T1000 (cell line): ENCODE results near the gene SCNN1B.

Experiments used
- DNase-seq: peaks from one replicate; lab custom pipeline; 2025; ENCODE audit warnings: mixed read lengths; lab: John Stamatoyannopoulos, UW

Gene SCNN1B

GRCh38 chr16:23407436-23408127, 105.5 kb downstream of the SCNN1B start:
- no peak for DNase-seq

DNA sequence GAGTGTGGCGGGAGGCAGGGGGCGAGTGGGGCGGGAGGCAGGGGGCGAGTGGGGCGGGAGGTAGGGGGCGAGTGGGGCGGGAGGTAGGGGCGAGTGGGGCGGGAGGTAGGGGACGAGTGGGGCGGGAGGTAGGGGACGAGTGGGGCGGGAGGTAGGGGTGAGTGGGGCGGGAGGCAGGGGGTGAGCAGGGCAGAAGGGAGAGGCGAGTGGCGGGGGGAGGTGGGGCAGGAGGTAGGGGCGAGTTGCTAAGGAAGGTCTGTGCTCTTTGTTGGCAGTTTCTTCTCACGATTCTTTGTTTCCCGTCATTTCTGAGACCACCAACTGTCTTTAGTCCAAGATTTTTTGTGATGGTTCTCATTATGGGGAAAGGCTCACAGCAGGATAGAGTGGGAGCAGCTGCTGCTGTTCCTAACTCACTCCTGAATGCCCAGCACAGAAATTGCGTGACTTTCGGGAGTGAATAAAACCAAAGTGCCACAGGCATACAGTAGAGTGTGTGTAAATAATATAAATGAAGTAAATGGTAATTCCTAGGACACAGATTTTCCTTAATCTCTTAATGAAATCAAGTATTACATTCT, 106.2 kb downstream of the SCNN1B start:
- DNase-seq = no peak

GRCh38 chr16:23408823-23409298, 106.8 kb downstream of the SCNN1B start:
- no peak for DNase-seq

- DNase-seq = no peak
Observed at GRCh38 chr16:23409522-23409921, 107.4 kb downstream of the SCNN1B start.

DNA sequence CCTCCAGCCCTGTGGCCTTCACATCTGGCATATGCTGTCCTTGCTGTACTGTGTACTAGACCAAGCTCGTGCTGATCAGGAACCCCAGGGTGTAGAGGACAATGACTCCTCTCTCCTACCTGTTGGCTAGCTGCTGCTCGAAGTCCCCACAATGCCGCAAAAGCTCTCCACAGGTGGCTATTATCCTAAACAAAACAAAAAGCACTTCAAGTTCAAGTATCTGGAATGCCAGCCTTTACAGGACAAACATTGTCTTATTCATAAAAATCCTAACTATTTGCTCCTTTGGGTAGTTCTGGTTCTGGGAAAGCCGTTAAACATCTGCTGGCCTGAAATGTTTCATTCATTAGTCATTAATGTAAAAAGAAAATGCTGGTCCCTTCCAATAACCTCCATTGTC, 108.1 kb downstream of the SCNN1B start:
- DNase-seq = no peak

- DNase-seq = no peak
Observed at GRCh38 chr16:23414731-23415130, 112.6 kb downstream of the SCNN1B start.

DNA sequence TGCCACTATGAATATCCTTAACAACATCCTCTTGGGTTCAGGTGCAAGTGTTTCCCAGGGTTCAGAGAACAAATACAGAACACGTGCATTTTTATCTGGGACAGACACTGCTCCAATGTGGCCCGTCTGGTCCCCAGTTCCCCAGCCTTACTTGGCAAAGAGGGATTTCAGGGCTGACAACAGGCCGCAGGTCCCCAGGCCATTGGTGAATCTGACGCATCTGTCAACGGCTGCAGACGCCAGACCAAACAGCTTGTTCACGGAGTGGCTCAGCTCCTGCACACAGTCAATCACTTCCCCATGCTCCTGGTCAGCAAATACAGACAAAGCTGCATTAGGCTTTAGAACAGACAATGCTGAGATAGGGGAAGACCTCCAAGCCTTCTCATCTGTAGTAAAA, 114.7 kb downstream of the SCNN1B start:
- no peak for DNase-seq

- no peak for DNase-seq
Observed at GRCh38 chr16:23420011-23420410, 117.9 kb downstream of the SCNN1B start.

GRCh38 chr16:23423496-23424049, 121.5 kb downstream of the SCNN1B start:
- peak; percentile 78 for DNase-seq

DNA sequence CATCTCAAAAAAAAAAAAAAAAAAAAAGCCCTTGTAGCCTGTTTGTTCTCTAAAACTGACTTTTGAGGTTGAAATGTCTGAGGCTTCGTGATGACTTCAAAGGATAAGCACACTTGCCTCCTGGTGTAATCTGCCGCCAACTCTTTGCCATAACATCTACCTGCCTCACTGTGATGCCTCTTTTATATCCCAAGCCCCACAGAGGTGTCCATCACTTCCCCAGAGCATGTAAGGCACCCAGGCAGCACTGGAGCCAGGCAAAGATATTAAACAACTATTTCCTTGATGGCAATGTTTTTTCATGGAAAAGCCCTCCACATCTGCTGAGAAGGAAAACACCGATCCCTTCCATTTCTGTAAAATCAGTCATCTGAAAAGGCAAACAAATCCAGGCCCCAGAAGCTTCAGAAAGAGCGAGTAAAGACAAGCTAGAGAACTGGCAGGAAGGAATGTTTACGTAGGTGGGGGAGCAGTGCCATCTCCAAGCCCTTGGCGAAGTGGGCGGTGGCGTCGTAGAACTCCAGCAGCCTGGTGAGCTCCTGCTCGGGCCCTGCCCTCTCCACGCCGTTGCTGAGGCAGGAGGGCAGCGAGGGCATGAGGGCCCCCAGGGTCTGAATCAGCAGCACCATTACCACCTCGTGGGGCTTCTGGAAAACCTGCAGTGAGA, 122.3 kb downstream of the SCNN1B start:
- DNase-seq = no peak

GRCh38 chr16:23428351-23428750, 126.2 kb downstream of the SCNN1B start:
- DNase-seq = no peak
